C4-2B (cell line): ENCODE measurements around the gene CHD8.

ENCODE experiments used
- CTCF ChIP-seq: fragments of 450-650 bp; conservative IDR thresholded peaks from 2 replicates; pipeline ENCODE4 v1.5.1; 2017; ENCODE audit warnings: mild to moderate bottlenecking
- ZFX ChIP-seq: fragments of 450-650 bp; IDR thresholded peaks from 2 replicates; pipeline ENCODE4 v1.6.1; 2017

GRCh38 chr14:21431126-21431525, 24.8 kb downstream of the CHD8 start:
- TF ChIP-seq CTCF: no peak
- no peak for TF ChIP-seq ZFX
